NCI-H1092 treated with DMSO at 0.1 percent for 48 hours (cell line): ENCODE measurements around the gene OMG.
"Not testable (repeated sequence)": the region's sequence is repeated elsewhere in the genome, so short reads cannot be mapped to it uniquely, and the experiment has no call there.

Experiments used
- DNase-seq: peaks from one replicate; lab custom pipeline; 2025; lab: John Stamatoyannopoulos, UW

OMG gene

DNA sequence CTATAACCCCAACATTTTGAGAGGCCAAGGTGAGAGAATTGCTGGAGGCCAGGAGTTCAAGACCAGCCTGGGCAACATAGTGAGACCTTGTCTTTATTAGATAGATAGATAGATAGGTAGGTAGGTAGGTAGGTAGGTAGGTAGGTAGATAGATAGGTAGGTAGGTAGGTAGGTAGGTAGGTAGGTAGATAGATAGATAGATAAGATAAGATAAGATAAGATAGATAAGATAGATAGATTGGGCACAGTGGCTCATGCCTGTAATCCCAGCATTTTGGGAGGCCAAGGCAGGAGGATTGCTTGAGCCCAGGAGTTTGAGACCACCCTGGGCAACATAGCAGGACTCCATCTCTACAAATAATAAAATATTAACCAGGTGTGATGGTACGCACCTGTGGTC is 34.1 kb downstream of the OMG start:
- not testable (repeated sequence) for DNase-seq

DNA sequence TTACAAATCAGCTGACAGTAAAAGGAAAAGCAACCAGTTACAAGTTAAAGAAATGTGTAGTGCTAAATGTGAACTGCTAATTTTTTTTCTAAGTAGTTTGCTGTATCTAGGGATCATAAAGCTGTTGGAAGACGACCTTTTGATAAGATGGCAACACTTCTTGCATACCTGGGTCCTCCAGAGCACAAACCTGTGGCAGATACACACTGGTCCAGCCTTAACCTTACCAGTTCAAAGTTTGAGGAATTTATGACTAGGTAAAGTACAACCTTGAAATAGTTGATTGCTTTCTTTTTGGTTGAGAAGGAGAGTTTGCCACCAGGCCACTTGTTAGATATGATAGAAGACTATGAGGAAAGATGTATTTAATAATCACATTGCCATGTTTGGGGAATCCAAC is 35.4 kb downstream of the OMG start:
- no peak for DNase-seq

DNA sequence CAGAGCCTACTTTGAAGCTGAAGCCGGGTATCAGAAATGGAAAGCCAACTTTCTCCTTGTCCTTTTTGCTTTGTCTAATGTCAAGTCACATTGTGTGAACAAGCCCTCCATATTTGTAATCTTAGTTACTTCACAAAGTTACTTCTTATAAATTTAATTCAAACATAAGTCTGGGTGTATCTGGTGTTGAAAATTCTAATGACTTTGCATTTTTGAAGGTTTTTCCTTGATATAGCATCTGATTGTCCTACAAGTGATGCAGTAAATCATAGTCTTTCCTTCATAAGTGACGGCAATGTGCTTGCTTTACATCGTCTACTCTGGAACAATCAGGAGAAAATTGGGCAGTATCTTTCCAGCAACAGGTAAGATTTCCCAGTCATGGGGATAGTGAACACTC is 36.9 kb downstream of the OMG start:
- no peak for DNase-seq

DNA sequence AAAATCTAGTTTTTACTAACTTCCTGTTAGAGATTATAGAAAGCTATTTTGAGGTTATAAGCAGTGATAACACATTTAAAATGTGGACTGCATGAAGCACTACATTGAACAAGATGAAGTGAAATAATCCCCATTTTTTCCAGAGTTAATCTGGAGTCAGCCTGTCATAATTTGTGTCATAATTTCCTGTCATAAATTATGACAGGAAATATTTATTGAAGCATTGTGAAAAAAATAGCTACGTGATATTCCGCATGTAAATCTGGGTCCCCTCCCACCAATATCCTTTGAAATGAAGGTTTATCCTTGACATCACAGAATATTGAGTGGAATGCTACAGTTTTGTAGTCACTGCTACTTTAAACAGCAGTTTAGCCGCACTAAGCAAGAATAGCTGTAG is 40.1 kb downstream of the OMG start:
- DNase-seq: no peak

DNA sequence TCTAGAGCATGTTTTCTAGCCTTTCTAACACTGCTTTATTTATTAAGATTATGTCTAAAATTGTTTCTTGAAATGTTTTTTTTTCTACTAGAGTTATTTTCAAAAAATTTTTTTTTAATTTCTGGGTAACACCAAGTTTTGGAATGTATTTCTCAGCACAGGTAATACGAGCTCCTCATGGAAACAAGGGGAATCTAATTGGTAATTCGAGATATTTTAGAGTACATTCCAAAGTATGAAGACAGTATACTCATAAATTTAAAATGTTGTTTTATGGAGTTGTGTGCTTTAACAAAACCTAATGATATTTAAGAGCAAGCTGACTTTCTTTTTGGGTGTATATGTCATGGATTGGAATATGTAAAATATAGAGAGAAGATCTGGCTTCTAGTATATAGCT is 42.4 kb downstream of the OMG start:
- no peak for DNase-seq

DNA sequence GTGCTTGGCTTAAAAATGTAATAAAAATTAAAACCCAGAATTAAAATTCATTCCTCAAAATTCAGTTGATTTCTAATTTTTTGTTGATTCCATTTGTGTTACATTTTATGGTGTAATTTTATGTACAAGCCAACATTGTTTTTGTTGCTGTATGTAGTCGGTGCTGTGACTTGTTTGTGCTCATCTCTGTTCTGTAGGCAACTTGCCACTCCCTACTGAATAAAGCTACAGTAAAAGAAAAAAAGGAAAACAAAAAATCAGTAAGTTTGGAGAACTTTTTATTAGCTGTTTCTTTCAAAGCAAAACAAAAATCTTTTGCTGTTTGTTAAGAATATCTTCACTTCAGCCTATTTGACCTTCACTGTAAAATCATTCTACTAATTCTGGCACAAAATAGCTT is 44.3 kb downstream of the OMG start:
- no peak for DNase-seq

DNA sequence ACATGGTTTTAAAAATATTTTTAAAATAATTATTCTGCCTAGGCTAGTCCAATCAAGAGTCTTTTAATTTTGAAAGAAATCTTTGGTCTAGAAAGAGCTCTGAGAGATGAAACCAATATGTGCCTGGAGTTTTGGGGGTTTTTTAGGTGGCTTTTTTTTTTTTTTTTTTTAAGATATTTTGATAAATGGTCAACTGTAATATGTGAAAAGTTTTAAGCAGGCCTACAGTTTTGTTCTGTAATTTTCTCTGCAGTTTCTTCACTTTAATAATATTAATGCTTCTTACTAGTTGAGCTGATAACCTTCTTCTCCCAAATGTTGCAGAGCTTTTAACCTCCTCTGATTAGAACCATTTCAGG is 45.1 kb downstream of the OMG start:
- DNase-seq: no peak

DNA sequence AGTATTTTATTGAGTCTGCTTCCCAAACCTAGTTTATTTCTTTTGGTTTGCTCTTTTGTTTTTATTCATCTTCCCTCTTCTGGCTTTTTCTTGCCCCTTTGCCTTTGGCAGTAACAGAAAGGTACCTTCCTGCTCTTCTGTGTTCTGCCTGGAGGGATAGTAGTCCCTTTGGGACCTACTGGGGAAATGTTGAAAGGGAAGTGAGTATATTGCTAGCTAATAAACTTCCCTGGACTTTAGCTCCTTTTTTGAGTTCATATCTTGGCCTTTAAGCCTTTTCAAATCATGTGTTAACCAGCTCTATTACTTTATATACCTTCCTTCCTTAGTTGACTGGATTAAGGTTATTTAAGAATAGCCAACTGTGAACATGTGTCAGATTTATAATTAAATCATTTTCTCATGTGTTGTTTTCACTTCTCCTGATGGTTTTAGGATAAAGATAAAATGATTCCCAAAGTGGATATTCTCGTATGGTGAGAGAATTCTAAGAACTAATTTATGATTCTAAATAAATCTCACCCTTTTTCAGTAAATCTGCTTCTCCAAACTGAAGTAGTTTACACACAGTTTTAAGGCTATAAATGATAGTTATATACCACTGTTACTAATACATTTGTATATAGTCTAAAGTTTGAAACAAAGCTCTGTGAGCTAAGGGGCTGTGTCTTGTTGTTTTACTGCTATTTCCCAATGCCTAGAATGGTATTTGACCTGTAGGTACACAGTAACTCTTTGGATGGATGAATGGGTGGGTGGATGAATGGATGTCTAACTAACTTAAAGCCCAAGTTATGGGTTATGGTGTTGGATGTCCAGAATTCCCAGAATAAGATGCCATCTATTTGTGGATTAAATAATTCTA is 45.7 kb downstream of the OMG start:
- no peak for DNase-seq

DNA sequence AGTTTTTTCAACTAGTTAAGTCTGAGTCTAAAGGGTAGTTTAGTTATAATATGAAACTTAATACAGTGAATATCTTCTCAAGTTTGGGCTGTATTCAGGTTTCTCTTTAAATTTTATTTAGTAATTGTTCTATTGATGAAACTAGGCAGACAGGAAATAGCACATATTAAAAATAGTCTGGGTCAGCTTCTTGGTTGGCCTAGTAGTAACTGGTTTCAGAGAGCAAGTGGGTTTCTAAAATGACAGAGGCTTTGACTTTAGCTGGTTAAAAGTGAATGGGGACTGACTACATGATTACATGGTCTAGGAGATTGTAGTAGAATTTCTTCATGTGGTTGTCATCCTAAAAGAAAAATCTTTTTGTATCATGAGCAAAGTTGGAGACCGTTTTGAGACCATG is 46.8 kb downstream of the OMG start:
- DNase-seq: no peak

DNA sequence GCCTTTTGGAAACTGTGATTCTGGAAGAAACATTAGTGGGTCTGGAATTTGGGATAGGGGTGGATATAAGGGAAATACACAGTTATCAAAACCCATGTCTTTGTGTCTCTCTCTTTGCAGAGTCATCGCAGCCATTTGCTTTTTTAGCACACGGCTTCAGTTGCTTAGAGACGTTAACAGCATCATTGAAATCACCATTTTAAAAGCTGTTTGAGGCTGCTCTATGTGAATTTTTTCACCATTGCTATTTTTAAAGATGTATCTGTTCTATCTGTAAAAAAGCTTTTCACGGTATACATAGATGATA is 47.3 kb downstream of the OMG start:
- no peak for DNase-seq

DNA sequence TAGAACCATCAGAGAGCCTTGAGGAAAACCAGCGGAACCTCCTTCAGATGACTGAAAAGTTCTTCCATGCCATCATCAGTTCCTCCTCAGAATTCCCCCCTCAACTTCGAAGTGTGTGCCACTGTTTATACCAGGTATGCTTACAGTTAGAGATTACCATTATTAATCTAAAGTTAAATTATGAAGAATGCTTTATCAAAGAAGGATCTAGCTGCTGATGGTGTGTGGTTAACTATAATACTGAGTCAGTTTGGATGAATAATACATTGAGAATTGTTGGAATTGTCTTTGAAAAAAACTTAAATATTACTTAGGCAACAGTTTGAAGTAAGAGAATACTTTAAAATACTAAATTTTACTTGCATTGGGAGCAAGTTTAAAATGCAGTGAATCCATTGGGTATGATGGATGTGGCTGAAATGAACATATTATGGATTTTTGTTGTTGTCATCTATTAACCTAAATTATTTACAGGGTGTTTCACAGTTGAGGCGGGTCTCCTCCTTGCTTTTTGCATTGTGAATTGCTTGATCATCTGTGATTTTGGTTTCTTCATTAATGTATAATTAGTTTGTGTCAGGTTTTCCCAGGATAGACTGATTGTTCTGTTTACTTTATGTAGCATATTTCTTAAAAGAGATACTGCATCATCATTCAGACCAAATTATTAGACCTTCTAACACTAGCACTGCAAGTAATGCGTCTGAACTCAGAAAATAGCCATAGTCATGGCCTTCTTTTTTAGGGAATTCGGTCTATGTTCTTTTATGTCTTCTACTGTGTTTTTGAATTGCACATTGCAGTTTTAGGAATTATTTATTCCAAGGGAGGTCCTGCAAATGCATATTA is 47.8 kb downstream of the OMG start:
- DNase-seq: no peak
